Skeletal muscle tissue (tissue), 2 donors: ENCODE results near the gene CEP19. TPM values are rescaled to one million over a fixed set of nuclear protein-coding genes. Genes with fewer than 3 reads are reported as not detected.

Experiments
- small RNA-seq: library from RNA; depleted of rRNA; stranded (forward); fragments of <200 nt; gene quantifications from one replicate; pipeline ENCODE3, GENCODE V24; 2014
- total RNA-seq: library from RNA; depleted of rRNA; stranded (reverse); fragments of >200 nt; gene quantifications from one replicate; pipeline ENCODE4 v1.2.3, GENCODE V29; 2014

CEP19 gene
- total RNA-seq, 1 donor from 2014 or later: 2.6 TPM

Small RNA genes within 50 kb of the gene (small RNA-seq; reads per million reads assigned to genes)
- not detected for gene RNU4-89P
- not detected for gene RNU6-646P

Other genes starting within 250 kb of the CEP19 start
- 12.0 TPM for gene RNF168, start 208.5 kb downstream of the CEP19 start, total RNA-seq
- 3.7 TPM for gene SMCO1, start 196.9 kb downstream of the CEP19 start, total RNA-seq
- 6.8 TPM for gene WDR53, start 143.7 kb downstream of the CEP19 start, total RNA-seq
- gene FBXO45, start 143.6 kb downstream of the CEP19 start, total RNA-seq: 11.5 TPM
- 1.6 TPM for gene NRROS, start 72.6 kb downstream of the CEP19 start, total RNA-seq
- gene PIGX, start 127 bp upstream of the CEP19 start, total RNA-seq: 12.5 TPM
- gene PAK2, start 27.6 kb upstream of the CEP19 start, total RNA-seq: 24.5 TPM
- gene SENP5, start 155.7 kb upstream of the CEP19 start, total RNA-seq: 34.4 TPM
- 30.8 TPM for gene NCBP2, start 230.3 kb upstream of the CEP19 start, total RNA-seq